RCC 7860 (cell line): ENCODE results near the gene INO80C.

Source experiments
- DNase-seq: peaks from one replicate; pipeline ENCODE4 v3.0.0-alpha.2; 2015; ENCODE audit warnings: low spot score
- FAIRE-seq: peaks from 2 replicates; lab custom pipeline; 2012; peaks lifted over from hg19 to GRCh38; lab: Jason Lieb, UNC

The INO80C gene

GRCh38 chr18:35513181-35513936 is 15.6 kb upstream of the INO80C start:
- FAIRE-seq: peak; percentile 77
- peak; percentile 87 for DNase-seq

GRCh38 chr18:35512761-35513160 is 15.0 kb upstream of the INO80C start:
- DNase-seq: no peak
- no peak for FAIRE-seq

GRCh38 chr18:35511833-35512232 is 14.1 kb upstream of the INO80C start:
- DNase-seq (no peak), FAIRE-seq (no peak)

GRCh38 chr18:35511428-35511827 is 13.7 kb upstream of the INO80C start:
- DNase-seq (no peak), FAIRE-seq (no peak)

GRCh38 chr18:35510076-35510651 is 12.4 kb upstream of the INO80C start:
- FAIRE-seq: no peak

GRCh38 chr18:35508746-35509338 is 11.1 kb upstream of the INO80C start:
- FAIRE-seq: no peak

More at GRCh38 chr18:35510076-35510651, 12.4 kb upstream of the INO80C start:
- no peak for DNase-seq

GRCh38 chr18:35508030-35508429 is 10.3 kb upstream of the INO80C start:
- no peak for FAIRE-seq

More at GRCh38 chr18:35508746-35509338, 11.1 kb upstream of the INO80C start:
- DNase-seq: no peak

GRCh38 chr18:35507623-35508022 is 9.9 kb upstream of the INO80C start:
- FAIRE-seq: no peak
- DNase-seq: no peak

More at GRCh38 chr18:35508030-35508429, 10.3 kb upstream of the INO80C start:
- DNase-seq: no peak

- FAIRE-seq: no peak
- no peak for DNase-seq
Observed at GRCh38 chr18:35507192-35507591, 9.4 kb upstream of the INO80C start.

GRCh38 chr18:35506024-35506712 is 8.4 kb upstream of the INO80C start:
- FAIRE-seq (no peak), DNase-seq (no peak)

GRCh38 chr18:35504996-35505395 is 7.2 kb upstream of the INO80C start:
- FAIRE-seq: no peak
- DNase-seq: no peak

GRCh38 chr18:35502052-35502451 is 4.3 kb upstream of the INO80C start:
- DNase-seq (no peak), FAIRE-seq (no peak)

GRCh38 chr18:35501369-35501768 is 3.6 kb upstream of the INO80C start:
- no peak for FAIRE-seq

GRCh38 chr18:35500113-35500512 is 2.4 kb upstream of the INO80C start:
- DNase-seq (no peak), FAIRE-seq (no peak)

More at GRCh38 chr18:35501369-35501768, 3.6 kb upstream of the INO80C start:
- DNase-seq: no peak

- no peak for FAIRE-seq
- DNase-seq: no peak
Observed at GRCh38 chr18:35497027-35497369, 762 bp downstream of the INO80C start.

GRCh38 chr18:35495536-35496314 is 2.0 kb downstream of the INO80C start:
- DNase-seq (no peak), FAIRE-seq (no peak)

- FAIRE-seq: no peak
- no peak for DNase-seq
Observed at GRCh38 chr18:35494251-35495220, 3.2 kb downstream of the INO80C start.

- FAIRE-seq (no peak), DNase-seq (no peak)
Observed at GRCh38 chr18:35491700-35492077, 6.1 kb downstream of the INO80C start.

- DNase-seq (no peak), FAIRE-seq (no peak)
Observed at GRCh38 chr18:35490894-35491699, 6.7 kb downstream of the INO80C start.
